ENCODE results near the gene POTEF.
"Not testable (repeated sequence)": the region's sequence is repeated elsewhere in the genome, so short reads cannot be mapped to it uniquely, and the experiment has no call there.

DNA sequence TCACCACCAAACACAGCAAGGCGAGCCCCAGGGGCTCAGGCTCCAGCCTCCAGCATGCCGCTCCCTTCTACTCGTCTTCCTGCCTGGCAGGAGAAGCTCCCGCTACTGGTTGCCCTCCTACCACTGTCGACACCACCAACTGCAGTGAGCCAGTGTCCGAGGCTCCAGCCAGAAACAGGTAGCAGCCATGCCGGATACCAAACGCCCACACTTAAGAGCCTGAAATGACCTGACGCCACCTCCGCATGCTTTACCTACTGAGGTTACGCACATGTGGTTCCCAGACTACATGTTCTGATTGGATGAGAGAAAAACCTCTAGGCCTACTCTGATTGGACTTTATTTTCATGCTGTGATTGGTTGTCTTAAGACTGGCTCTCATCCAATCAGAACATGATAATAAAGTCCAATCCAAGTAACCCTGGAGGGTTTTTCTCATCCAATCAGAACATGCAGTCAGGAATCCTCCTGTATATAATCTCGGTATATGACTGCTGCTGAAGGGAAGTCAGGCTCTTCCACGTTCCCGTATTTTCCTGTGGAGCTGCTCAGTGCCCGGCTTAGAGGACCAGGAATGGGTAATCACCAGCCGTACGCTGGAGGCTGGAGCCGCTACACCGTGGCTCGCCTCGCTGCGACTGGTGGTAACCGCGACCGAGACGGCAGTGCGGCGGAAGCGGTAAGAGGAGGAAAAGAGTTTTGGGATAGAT is at the start of gene POTEF:
- TF ChIP-seq, protein P1, sequence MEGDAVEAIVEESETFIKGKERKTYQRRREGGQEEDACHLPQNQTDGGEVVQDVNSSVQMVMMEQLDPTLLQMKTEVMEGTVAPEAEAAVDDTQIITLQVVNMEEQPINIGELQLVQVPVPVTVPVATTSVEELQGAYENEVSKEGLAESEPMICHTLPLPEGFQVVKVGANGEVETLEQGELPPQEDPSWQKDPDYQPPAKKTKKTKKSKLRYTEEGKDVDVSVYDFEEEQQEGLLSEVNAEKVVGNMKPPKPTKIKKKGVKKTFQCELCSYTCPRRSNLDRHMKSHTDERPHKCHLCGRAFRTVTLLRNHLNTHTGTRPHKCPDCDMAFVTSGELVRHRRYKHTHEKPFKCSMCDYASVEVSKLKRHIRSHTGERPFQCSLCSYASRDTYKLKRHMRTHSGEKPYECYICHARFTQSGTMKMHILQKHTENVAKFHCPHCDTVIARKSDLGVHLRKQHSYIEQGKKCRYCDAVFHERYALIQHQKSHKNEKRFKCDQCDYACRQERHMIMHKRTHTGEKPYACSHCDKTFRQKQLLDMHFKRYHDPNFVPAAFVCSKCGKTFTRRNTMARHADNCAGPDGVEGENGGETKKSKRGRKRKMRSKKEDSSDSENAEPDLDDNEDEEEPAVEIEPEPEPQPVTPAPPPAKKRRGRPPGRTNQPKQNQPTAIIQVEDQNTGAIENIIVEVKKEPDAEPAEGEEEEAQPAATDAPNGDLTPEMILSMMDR (IDR thresholded peaks at IDR 0.05) = not testable (repeated sequence)
- TF ChIP-seq POLR2A (IDR thresholded peaks at IDR 0.05) = not testable (repeated sequence)
